Ovary (tissue), 9 donors: ENCODE results near the gene HUNK. TPM values are rescaled to one million over a fixed set of nuclear protein-coding genes. Genes with fewer than 3 reads are reported as not detected.

Experiments used
- DNase-seq, 5 donors: peaks; one replicate each; pipeline ENCODE4 v3.0.0-alpha.2; 2019 to 2020
- H3K27ac ChIP-seq, 2 donors: fragments of 200-600 bp; one replicate each; pipeline versions ENCODE4 v1.5.1 to v1.8.0; 2019 to 2022
- H3K27me3 ChIP-seq: fragments of 200-600 bp; one replicate; pipeline ENCODE4 v1.8.0; 2022
- H3K36me3 ChIP-seq: fragments of 200-600 bp; sonication (generic); one replicate; pipeline ENCODE4 v1.5.1; 2019
- H3K4me1 ChIP-seq: one replicate; pipeline ENCODE4 v1.8.1; 2013; ENCODE audit warnings: mild to moderate bottlenecking, moderate library complexity; ENCODE audit not compliant: insufficient read depth
- H3K4me3 ChIP-seq: fragments of 200-600 bp; sonication (generic); one replicate; pipeline ENCODE4 v1.5.1; 2017
- H3K9me3 ChIP-seq, 2 donors: fragments of 200-600 bp in 1 of 2; sonication (generic) in 1 of 2; one replicate each; pipeline versions ENCODE4 v1.5.1 to v1.8.1; 2013 to 2019; ENCODE audit warnings: mild to moderate bottlenecking in 1 of 2, moderate library complexity in 1 of 2
- EP300 ChIP-seq: sonication (generic); formaldehyde crosslinking; IDR thresholded peaks from one replicate; pipeline ENCODE4 v1.6.1; 2017; ENCODE audit warnings: antibody characterized with exemption
- POLR2A ChIP-seq: fragments of 450-650 bp; IDR thresholded peaks from one replicate; pipeline ENCODE4 v1.6.1; 2017; ENCODE audit warnings: antibody characterized with exemption, mild to moderate bottlenecking, moderate library complexity
- WGBS, 3 donors: extraction: QIAGEN DNeasy Blood & Tissue Kit in 1 of 3; methylation state at CpG; one replicate each; pipeline versions ENCODE4 v1.1.5 to v1.1.7; 2013 to 2017; 5-methylcytosine and 5-hydroxymethylcytosine counted together
- intact Hi-C, 4 donors: fragments of 100-400 bp; cut with DNase I; formaldehyde crosslinking; loops; one replicate each; pipeline versions ENCODE4 v1.11.0 to v1.15.1; 2022 to 2023
- polyA plus RNA-seq, 2 donors: library from polyadenylated mRNA; stranded (reverse); fragments of 200-250 nt in 1 of 2; fragments of 350-450 nt in 1 of 2; fragmentation: Illumina TruSeq in 1 of 2; extraction: RNeasy Lipid Tissue Mini Kit (QIAGEN cat#74804) in 1 of 2; gene quantifications; one replicate each; pipeline ENCODE4 v1.2.3, GENCODE V29; 2013 to 2014
- total RNA-seq, 7 donors: library from RNA; depleted of rRNA in 2 of 7; stranded (reverse); fragments of >200 nt in 2 of 7; fragmentation: NEBNext Ultra II Directional in 3 of 7; extraction: Animal tissue kit (Norgen Biotek cat#: 25700) in 3 of 7; gene quantifications; one replicate each; pipeline versions ENCODE4 v1.1.0 to v1.2.4, GENCODE V29; 2016 to 2023
- TF ChIP-seq, protein P1 (sequence below), 3 donors: fragments of 450-650 bp in 2 of 3; fragments of 200-600 bp in 1 of 3; IDR thresholded peaks; one replicate each; pipeline versions ENCODE4 v1.5.1 to v1.8.0; 2016 to 2022; ENCODE audit warnings: antibody characterized with exemption in 3 of 3, mild to moderate bottlenecking in 1 of 3
- donor health status: DM: no; HTN: no; CAD: no; lungs with moderate emphysema.
- donor health status: DM: no; HTN: no; CAD: no.
- donor health status: Bipolar disorder and iron deficiency.
- donor health status: DM: yes; HTN: yes; CAD: no.
- donor health status: DM: no; HTN: no; CAD: no.
- donor health status: DM: yes; HTN: yes; CAD: no.

The HUNK gene
- total and polyA plus RNA-seq, 9 donors: under 0.01 to 4.9 (median 1.6) TPM

DNA sequence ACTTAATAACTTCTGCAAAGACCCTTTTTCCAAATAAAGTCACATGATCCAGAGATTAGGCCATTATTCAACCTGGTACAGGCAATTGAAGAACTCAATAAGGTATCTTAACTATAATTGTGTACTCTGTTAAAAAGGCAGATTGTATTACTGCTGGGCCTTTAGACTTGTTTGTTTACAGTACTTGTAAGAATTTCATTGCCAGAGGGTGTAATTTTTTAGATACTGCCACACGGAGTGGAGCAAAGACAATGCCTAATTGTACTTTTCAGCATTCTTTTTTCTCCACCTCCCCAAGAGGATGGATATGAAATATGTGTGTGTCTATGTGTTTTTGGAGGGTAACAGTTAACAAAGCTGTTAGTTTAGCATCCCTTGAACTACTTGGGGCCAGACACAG, 47.5 kb downstream of the HUNK start:
- H3K36me3 ChIP-seq: no peaks in the 10 kb centered on the region
- H3K4me3 ChIP-seq: no peak overlapping the region
- H3K27ac ChIP-seq: no peak overlapping the region
- no peaks in the 10 kb centered on the region for H3K27me3 ChIP-seq
- H3K9me3 ChIP-seq: no peaks in the 10 kb centered on the region
- intact Hi-C loops: no loop called here
- TF ChIP-seq, protein P1, sequence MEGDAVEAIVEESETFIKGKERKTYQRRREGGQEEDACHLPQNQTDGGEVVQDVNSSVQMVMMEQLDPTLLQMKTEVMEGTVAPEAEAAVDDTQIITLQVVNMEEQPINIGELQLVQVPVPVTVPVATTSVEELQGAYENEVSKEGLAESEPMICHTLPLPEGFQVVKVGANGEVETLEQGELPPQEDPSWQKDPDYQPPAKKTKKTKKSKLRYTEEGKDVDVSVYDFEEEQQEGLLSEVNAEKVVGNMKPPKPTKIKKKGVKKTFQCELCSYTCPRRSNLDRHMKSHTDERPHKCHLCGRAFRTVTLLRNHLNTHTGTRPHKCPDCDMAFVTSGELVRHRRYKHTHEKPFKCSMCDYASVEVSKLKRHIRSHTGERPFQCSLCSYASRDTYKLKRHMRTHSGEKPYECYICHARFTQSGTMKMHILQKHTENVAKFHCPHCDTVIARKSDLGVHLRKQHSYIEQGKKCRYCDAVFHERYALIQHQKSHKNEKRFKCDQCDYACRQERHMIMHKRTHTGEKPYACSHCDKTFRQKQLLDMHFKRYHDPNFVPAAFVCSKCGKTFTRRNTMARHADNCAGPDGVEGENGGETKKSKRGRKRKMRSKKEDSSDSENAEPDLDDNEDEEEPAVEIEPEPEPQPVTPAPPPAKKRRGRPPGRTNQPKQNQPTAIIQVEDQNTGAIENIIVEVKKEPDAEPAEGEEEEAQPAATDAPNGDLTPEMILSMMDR (IDR thresholded peaks at IDR 0.05): no peak
- no peak for TF ChIP-seq EP300
- TF ChIP-seq POLR2A: no peak
- no peak for DNase-seq
- H3K4me1 ChIP-seq: no peaks in the 10 kb centered on the region
- WGBS, 3 donors: 38 to 50% (median 45%) methylated on average over 1 of the region's 1 CpG

DNA sequence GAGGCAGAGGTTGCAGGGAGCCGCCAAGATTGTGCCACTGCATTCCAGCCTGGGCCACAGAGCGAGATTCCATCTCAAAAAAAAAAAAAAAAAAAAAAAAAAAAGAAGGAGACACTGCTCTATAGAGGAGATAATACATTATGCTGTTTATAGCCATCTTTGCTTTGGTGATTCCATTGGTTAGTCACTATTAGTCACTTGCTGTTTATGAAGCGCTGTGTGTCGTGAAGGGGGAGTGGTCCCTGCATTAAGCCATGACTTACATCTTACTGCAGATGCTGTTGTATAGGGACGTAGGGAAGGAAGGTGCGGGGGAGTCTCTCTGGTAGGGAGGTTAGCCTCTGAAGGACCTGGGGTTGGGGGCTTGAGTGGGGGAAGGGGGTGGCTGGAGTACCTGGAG, 48.3 kb downstream of the HUNK start:
- WGBS, 3 donors: 86 to 95% (median 91%) methylated on average over 6 of the region's 6 CpGs
- TF ChIP-seq EP300: no peak
- TF ChIP-seq POLR2A: no peak
- TF ChIP-seq, protein P1 (IDR thresholded peaks at IDR 0.05): no peak
- Histone ChIP-seq H3K36me3 (no peaks in the 10 kb centered on the region), H3K4me1 (no peaks in the 10 kb centered on the region), H3K4me3 (no peak overlapping the region), H3K27ac (no peak overlapping the region), H3K27me3 (no peaks in the 10 kb centered on the region), H3K9me3 (no peaks in the 10 kb centered on the region)
- DNase-seq: no peak
- intact Hi-C loops: no loop called here

DNA sequence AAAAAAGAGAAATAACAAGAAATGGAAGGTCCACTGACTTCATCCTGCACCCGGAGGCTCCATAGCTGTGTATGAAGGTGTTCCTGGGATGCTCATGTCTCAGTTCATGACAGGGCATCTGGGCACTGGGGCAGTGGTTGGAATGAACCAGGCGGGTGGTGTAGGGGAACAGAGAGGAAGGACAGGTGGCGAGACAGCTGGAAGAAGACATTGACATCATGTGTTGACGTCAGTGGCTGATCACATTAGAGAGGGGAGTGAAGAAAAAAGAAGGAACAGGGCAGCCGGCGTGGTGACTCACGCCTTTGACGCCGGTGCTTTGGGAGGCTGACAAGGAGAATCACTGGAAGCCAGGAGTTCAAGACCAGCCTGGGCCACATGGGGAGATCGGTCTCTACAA, 50.1 kb downstream of the HUNK start:
- no peak for DNase-seq
- TF ChIP-seq EP300 (no peak), POLR2A (no peak)
- TF ChIP-seq, protein P1 (IDR thresholded peaks at IDR 0.05): no peak
- H3K27me3 ChIP-seq: no peaks in the 10 kb centered on the region
- no peaks in the 10 kb centered on the region for H3K9me3 ChIP-seq
- no peaks in the 10 kb centered on the region for H3K36me3 ChIP-seq
- intact Hi-C loops: no loop called here
- 94 to 97% (median 95%) methylated on average over 10 of the region's 10 CpGs for WGBS, 3 donors
- H3K4me1 ChIP-seq: no peaks in the 10 kb centered on the region
- no peak overlapping the region for H3K27ac ChIP-seq
- H3K4me3 ChIP-seq: no peak overlapping the region

DNA sequence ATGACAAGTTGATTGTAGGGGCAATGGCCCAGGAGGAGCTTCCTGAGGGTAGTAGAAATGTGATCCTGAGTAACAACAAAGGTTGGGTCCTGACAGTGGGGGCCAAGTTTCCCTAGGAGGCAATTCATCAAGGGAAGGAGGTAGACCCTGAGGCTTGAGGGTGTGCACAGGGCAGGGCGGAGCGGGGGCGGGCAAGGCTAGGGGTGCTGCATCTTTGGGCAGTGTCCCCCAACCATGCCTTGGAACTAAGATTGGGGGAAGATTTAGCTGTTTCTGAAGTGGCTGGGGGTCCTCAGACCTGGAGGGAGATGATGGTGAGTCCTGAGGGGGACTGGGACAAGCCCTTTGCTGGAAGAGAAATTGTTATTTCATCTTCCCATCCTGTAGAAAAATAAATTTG, 50.9 kb downstream of the HUNK start:
- no peak for DNase-seq
- WGBS, 3 donors: 96 to 98% (median 97%) methylated on average over 3 of the region's 3 CpGs
- no peaks in the 10 kb centered on the region for H3K9me3 ChIP-seq
- TF ChIP-seq POLR2A (no peak), EP300 (no peak)
- TF ChIP-seq, protein P1 (IDR thresholded peaks at IDR 0.05): no peak
- H3K27ac ChIP-seq: no peak overlapping the region
- no peak overlapping the region for H3K4me3 ChIP-seq
- H3K4me1 ChIP-seq: no peaks in the 10 kb centered on the region
- H3K27me3 ChIP-seq: no peaks in the 10 kb centered on the region
- intact Hi-C loops: no loop called here
- no peaks in the 10 kb centered on the region for H3K36me3 ChIP-seq

DNA sequence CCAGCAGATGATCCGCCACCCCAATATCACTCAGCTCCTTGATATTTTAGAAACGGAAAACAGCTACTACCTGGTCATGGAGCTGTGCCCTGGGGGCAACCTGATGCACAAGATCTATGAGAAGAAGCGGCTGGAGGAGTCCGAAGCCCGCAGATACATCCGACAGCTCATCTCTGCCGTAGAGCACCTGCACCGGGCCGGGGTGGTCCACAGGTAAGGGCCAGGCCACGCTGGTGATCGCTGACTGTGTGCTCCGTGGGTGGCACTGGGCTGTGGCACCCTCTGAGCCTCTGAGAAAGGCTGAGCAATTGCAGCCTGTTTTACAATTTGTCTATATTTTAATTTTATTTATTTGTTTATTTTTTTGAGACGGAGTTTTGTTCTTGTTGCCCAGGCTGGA, 51.7 kb downstream of the HUNK start:
- no peak for TF ChIP-seq EP300
- TF ChIP-seq POLR2A: no peak
- TF ChIP-seq, protein P1 (IDR thresholded peaks at IDR 0.05): no peak
- no peak for DNase-seq
- Histone ChIP-seq H3K36me3 (no peaks in the 10 kb centered on the region), H3K4me3 (no peak overlapping the region), H3K9me3 (no peaks in the 10 kb centered on the region), H3K4me1 (no peaks in the 10 kb centered on the region), H3K27me3 (no peaks in the 10 kb centered on the region), H3K27ac (no peak overlapping the region)
- intact Hi-C loops: no loop called here
- WGBS, 3 donors: 94 to 96% (median 96%) methylated on average over 13 of the region's 13 CpGs
